PC-9 (cell line): ENCODE measurements around the gene SLC7A9. TPM values are rescaled to one million over a fixed set of nuclear protein-coding genes. Genes with fewer than 3 reads are reported as not detected.
"Not testable (repeated sequence)": the region's sequence is repeated elsewhere in the genome, so short reads cannot be mapped to it uniquely, and the experiment has no call there.

Experiments
- BruUV-seq: library from RNA; stranded (reverse); fragments of 400-500 nt; replicated peaks from 2 replicates; lab custom pipeline; 2021; lab: Mats Ljungman, UMichigan
- CTCF ChIA-PET: fragments of 300-600 bp; sonication (Branson Sonifier 250); formaldehyde crosslinking; loops from one replicate; lab custom pipeline; 2022; ENCODE audit warnings: antibody characterized with exemption; lab: Charles Lee
- POLR2A ChIA-PET: fragments of 300-600 bp; sonication (Branson Sonifier 250); formaldehyde crosslinking; loops from one replicate; lab custom pipeline; 2022; ENCODE audit warnings: antibody characterized with exemption; ENCODE audit not compliant: unreplicated experiment; lab: Charles Lee
- DNase-seq, 2 experiments: peaks; one replicate each; pipeline versions ENCODE4 v3.0.0 to v3.0.0-alpha.2; 2015 to 2022; ENCODE audit warnings: mixed read lengths in 1 of 2
- H2AFZ ChIP-seq: fragments of 200-600 bp; sonication (generic); 2 replicates; pipeline ENCODE4 v1.8.1; 2017; ENCODE audit warnings: antibody characterized with exemption
- H3F3A ChIP-seq: fragments of 200-600 bp; sonication (generic); 2 replicates; pipeline ENCODE4 v1.8.1; 2017; ENCODE audit warnings: antibody characterized with exemption, mild to moderate bottlenecking, low read depth; ENCODE audit not compliant: insufficient read depth
- H3K27ac ChIP-seq: fragments of 200-600 bp; sonication (generic); 2 replicates; pipeline ENCODE4 v1.6.1; 2016; ENCODE audit warnings: mixed run types
- H3K27me3 ChIP-seq: fragments of 200-600 bp; sonication (generic); 2 replicates; pipeline ENCODE4 v1.6.1; 2016; ENCODE audit warnings: low read depth, mixed run types; ENCODE audit not compliant: insufficient read depth
- H3K36me3 ChIP-seq: fragments of 200-600 bp; sonication (generic); 2 replicates; pipeline ENCODE4 v1.6.1; 2016; ENCODE audit warnings: low read depth, mixed run types
- H3K4me1 ChIP-seq: fragments of 200-600 bp; sonication (generic); replicated peaks from 2 replicates; pipeline ENCODE4 v1.6.1; 2016; ENCODE audit warnings: mixed run types; ENCODE audit not compliant: insufficient read depth
- H3K4me2 ChIP-seq: fragments of 200-600 bp; sonication (generic); 2 replicates; pipeline ENCODE4 v1.6.1; 2017; ENCODE audit warnings: mixed run types
- H3K4me3 ChIP-seq: fragments of 200-600 bp; sonication (generic); 2 replicates; pipeline ENCODE4 v1.6.1; 2016; ENCODE audit warnings: mixed run types
- H3K79me2 ChIP-seq: fragments of 200-600 bp; sonication (generic); 2 replicates; pipeline ENCODE4 v1.6.1; 2017; ENCODE audit warnings: low read depth, mixed run types
- H3K9me2 ChIP-seq: fragments of 200-600 bp; sonication (generic); 2 replicates; pipeline ENCODE4 v1.8.1; 2017; ENCODE audit warnings: mild to moderate bottlenecking; ENCODE audit not compliant: insufficient read depth
- H3K9me3 ChIP-seq: fragments of 200-600 bp; sonication (generic); 2 replicates; pipeline ENCODE4 v1.8.1; 2016; ENCODE audit warnings: low read depth; ENCODE audit not compliant: insufficient read depth
- H4K20me1 ChIP-seq: fragments of 200-600 bp; sonication (generic); 2 replicates; pipeline ENCODE4 v1.8.1; 2017; ENCODE audit not compliant: insufficient read depth
- EZH2 ChIP-seq: fragments of 200-600 bp; sonication (generic); IDR thresholded peaks from 2 replicates; pipeline ENCODE4 v1.8.0; 2017; ENCODE audit warnings: antibody characterized with exemption, low read depth
- intact Hi-C: fragments of 100-400 bp; cut with micrococcal nuclease; formaldehyde crosslinking; loops from one replicate; pipeline ENCODE4 v1.10.0; 2022; ENCODE audit not compliant: unreplicated experiment
- total RNA-seq: library from RNA; stranded (reverse); gene quantifications from 2 replicates; pipeline ENCODE4 v1.2.3, GENCODE V29; 2021
- TF ChIP-seq, protein P1 (sequence below): fragments of 200-600 bp; sonication (generic); conservative IDR thresholded peaks from 2 replicates; pipeline ENCODE4 v1.6.1; 2017; ENCODE audit warnings: mixed run types, antibody characterized with exemption, mild to moderate bottlenecking, moderate library complexity

SLC7A9 gene
- total RNA-seq, 1 experiment from 2014 or later: 0.33 TPM

GRCh38 chr19:32887572-32888215 is 18.1 kb upstream of the SLC7A9 start:
- no peaks in the 10 kb centered on the region for H3K9me2 ChIP-seq
- CTCF ChIA-PET: no interaction called here
- H3K36me3 ChIP-seq: no peaks in the 10 kb centered on the region
- POLR2A ChIA-PET: no interaction called here
- no peak overlapping the region for H2AFZ ChIP-seq
- H3K4me3 ChIP-seq: no peak overlapping the region
- no peaks in the 10 kb centered on the region for H3K79me2 ChIP-seq
- no peak for DNase-seq
- intact Hi-C loops: no loop called here
- no peaks in the 10 kb centered on the region for H3K4me1 ChIP-seq
- no peaks in the 10 kb centered on the region for H4K20me1 ChIP-seq
- TF ChIP-seq, protein P1, sequence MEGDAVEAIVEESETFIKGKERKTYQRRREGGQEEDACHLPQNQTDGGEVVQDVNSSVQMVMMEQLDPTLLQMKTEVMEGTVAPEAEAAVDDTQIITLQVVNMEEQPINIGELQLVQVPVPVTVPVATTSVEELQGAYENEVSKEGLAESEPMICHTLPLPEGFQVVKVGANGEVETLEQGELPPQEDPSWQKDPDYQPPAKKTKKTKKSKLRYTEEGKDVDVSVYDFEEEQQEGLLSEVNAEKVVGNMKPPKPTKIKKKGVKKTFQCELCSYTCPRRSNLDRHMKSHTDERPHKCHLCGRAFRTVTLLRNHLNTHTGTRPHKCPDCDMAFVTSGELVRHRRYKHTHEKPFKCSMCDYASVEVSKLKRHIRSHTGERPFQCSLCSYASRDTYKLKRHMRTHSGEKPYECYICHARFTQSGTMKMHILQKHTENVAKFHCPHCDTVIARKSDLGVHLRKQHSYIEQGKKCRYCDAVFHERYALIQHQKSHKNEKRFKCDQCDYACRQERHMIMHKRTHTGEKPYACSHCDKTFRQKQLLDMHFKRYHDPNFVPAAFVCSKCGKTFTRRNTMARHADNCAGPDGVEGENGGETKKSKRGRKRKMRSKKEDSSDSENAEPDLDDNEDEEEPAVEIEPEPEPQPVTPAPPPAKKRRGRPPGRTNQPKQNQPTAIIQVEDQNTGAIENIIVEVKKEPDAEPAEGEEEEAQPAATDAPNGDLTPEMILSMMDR: no peak
- no peak for TF ChIP-seq EZH2
- no TSS peak for BruUV-seq
- no peak overlapping the region for H3K4me2 ChIP-seq
- H3F3A ChIP-seq: no peaks in the 10 kb centered on the region
- peaks cover 13% of the 10 kb centered on the region; the same call in 1 of the 2 replicates for H3K9me3 ChIP-seq
- H3K27me3 ChIP-seq: no peaks in the 10 kb centered on the region
- H3K27ac ChIP-seq: no peak overlapping the region

GRCh38 chr19:32886241-32886640 is 16.7 kb upstream of the SLC7A9 start:
- no peaks in the 10 kb centered on the region for H3K36me3 ChIP-seq
- no peaks in the 10 kb centered on the region for H4K20me1 ChIP-seq
- ChIA-PET CTCF (no interaction called here), POLR2A (interaction anchor here (0.7 kb wide), 1 partner anchor 11 kb away, joined by 6 read pairs; no protein-coding TSS in a partner anchor)
- DNase-seq: no peak
- H3K9me3 ChIP-seq: 0 out of 2 replicates have a peak, but pooled peaks cover 2% of the 10 kb centered on the region
- H3K9me2 ChIP-seq: no peaks in the 10 kb centered on the region
- no peak for TF ChIP-seq EZH2
- TF ChIP-seq, protein P1: no peak
- no peak overlapping the region for H3K27ac ChIP-seq
- BruUV-seq: no TSS peak
- no peaks in the 10 kb centered on the region for H3K27me3 ChIP-seq
- H3K4me3 ChIP-seq: no peak overlapping the region
- intact Hi-C loops: no loop called here
- no peak overlapping the region for H2AFZ ChIP-seq
- H3K4me2 ChIP-seq: no peak overlapping the region
- H3K4me1 ChIP-seq: no peaks in the 10 kb centered on the region
- H3F3A ChIP-seq: no peaks in the 10 kb centered on the region
- no peaks in the 10 kb centered on the region for H3K79me2 ChIP-seq

DNA sequence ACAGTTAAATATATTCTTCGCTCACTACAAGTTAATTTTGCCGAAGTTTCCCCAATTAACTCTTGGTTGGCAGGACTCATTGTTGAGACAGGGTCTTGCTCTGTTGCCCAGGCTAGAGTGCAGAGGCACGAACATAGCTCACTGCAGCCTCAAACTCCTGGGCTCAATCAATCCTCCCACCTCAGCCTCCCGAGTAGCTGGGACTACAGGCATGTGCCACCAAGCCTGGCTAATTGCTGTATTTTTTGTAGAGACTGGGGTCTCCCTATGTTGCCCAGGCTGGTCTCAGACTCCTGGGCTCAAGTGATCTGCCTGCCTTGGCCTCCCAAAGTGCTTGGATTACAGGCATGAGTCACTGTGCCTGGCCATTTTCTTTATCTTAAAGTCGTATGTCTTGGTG is 15.7 kb upstream of the SLC7A9 start:
- H3F3A ChIP-seq, H3K4me2 ChIP-seq, POLR2A ChIA-PET, BruUV-seq, H3K9me2 ChIP-seq, H4K20me1 ChIP-seq, H3K36me3 ChIP-seq, intact Hi-C loops, CTCF ChIA-PET, H3K4me3 ChIP-seq, H3K4me1 ChIP-seq, H3K27me3 ChIP-seq, H3K27ac ChIP-seq, H3K79me2 ChIP-seq, H3K9me3 ChIP-seq, DNase-seq, H2AFZ ChIP-seq: not testable (repeated sequence)

DNA sequence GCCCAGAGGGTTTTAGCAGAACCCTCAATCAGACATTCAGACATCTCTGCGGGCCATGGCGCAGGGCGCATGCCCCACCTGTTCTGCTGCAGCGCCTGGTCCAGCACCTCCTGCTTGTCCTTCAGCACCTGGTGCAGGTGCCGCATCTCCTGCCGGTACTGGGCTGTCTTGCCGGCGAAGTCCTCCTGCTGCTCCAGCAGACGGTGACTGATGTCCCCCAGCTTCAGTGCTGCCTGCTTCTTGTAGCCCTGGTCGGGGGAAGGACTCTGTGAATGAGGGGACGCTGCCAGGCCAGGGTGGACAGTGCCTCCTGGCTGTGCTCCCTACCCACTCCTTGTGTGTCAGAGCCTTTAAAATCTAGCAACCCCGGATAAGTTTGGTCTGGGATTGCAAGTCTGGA is 12.2 kb upstream of the SLC7A9 start:
- no peaks in the 10 kb centered on the region for H3K9me3 ChIP-seq
- intact Hi-C loops: no loop called here
- no peaks in the 10 kb centered on the region for H3F3A ChIP-seq
- H3K79me2 ChIP-seq: no peaks in the 10 kb centered on the region
- ChIA-PET CTCF (no interaction called here), POLR2A (no interaction called here)
- H2AFZ ChIP-seq: no peak overlapping the region
- no peak overlapping the region for H3K27ac ChIP-seq
- H3K4me3 ChIP-seq: no peak overlapping the region
- H3K9me2 ChIP-seq: no peaks in the 10 kb centered on the region
- H3K4me1 ChIP-seq: no peaks in the 10 kb centered on the region
- no peak for DNase-seq
- H3K36me3 ChIP-seq: no peaks in the 10 kb centered on the region
- no peaks in the 10 kb centered on the region for H4K20me1 ChIP-seq
- no TSS peak for BruUV-seq
- H3K4me2 ChIP-seq: no peak overlapping the region
- H3K27me3 ChIP-seq: no peaks in the 10 kb centered on the region
- TF ChIP-seq, protein P1: no peak
- no peak for TF ChIP-seq EZH2
